ENCODE data around the gene IL17C. TPM values are rescaled to one million over a fixed set of nuclear protein-coding genes. Genes with fewer than 3 reads are reported as not detected.

The IL17C gene
- total RNA-seq, 1 donor from 2014 or later = not detected

- intact Hi-C loops (cut with micrococcal nuclease) = no loop called here
Measured at GRCh38 chr16:88643644-88643932, 5.2 kb downstream of the IL17C start.

- intact Hi-C loops (cut with micrococcal nuclease) = no loop called here
Measured at GRCh38 chr16:88645455-88645854, 7.1 kb downstream of the IL17C start.

GRCh38 chr16:88645941-88646340 is 7.6 kb downstream of the IL17C start:
- intact Hi-C loops (cut with micrococcal nuclease) = no loop called here

GRCh38 chr16:88646345-88647034 is 8.1 kb downstream of the IL17C start:
- intact Hi-C loops (cut with micrococcal nuclease) = no loop called here

GRCh38 chr16:88647178-88648070 is 9.1 kb downstream of the IL17C start:
- intact Hi-C loops (cut with micrococcal nuclease) = no loop called here

- intact Hi-C loops (cut with micrococcal nuclease) = no loop called here
Measured at GRCh38 chr16:88649195-88649923, 11.0 kb downstream of the IL17C start.

- intact Hi-C loops (cut with micrococcal nuclease) = loop anchor here (2.0 kb wide), 1 partner anchor 53 kb away; no protein-coding TSS in a partner anchor
Measured at GRCh38 chr16:88649924-88650748, 11.8 kb downstream of the IL17C start.

GRCh38 chr16:88650749-88651275 is 12.4 kb downstream of the IL17C start, which contains the start of gene CYBA:
TSS of gene CYBA (minus strand) at chr16:88651053. CDS start at chr16:88651013, 40 bp downstream.
- intact Hi-C loops (cut with micrococcal nuclease) = loop anchor here (1.0 to 2.0 kb wide), 8 partner anchors 12 to 198 kb away; partner anchors contain the start of genes CTU2, MVD, RNF166 and SNAI3

- intact Hi-C loops (cut with micrococcal nuclease) = loop anchor here (1.0 to 2.0 kb wide), 8 partner anchors 12 to 198 kb away; partner anchors contain the start of genes CTU2, MVD, RNF166 and SNAI3
Measured at GRCh38 chr16:88651276-88651988, 13.1 kb downstream of the IL17C start.

GRCh38 chr16:88651989-88652761 is 13.8 kb downstream of the IL17C start:
- intact Hi-C loops (cut with micrococcal nuclease) = loop anchor here (1.0 to 2.0 kb wide), 8 partner anchors 11 to 199 kb away; partner anchors contain the start of genes CTU2, MVD, RNF166 and SNAI3

GRCh38 chr16:88652762-88653063 is 14.3 kb downstream of the IL17C start:
- intact Hi-C loops (cut with micrococcal nuclease) = no loop called here

- intact Hi-C loops (cut with micrococcal nuclease) = no loop called here
Measured at GRCh38 chr16:88653101-88653500, 14.7 kb downstream of the IL17C start.

- intact Hi-C loops (cut with micrococcal nuclease) = no loop called here
Measured at GRCh38 chr16:88653596-88654362, 15.4 kb downstream of the IL17C start.

GRCh38 chr16:88654363-88655052 is 16.1 kb downstream of the IL17C start:
- intact Hi-C loops (cut with micrococcal nuclease) = no loop called here

GRCh38 chr16:88655053-88655732 is 16.8 kb downstream of the IL17C start:
- intact Hi-C loops (cut with micrococcal nuclease) = no loop called here

GRCh38 chr16:88655733-88656281 is 17.4 kb downstream of the IL17C start:
- intact Hi-C loops (cut with micrococcal nuclease) = no loop called here

Measured in T-helper 1 cell treated with Interleukin-12 subunit alpha and Interleukin-12 subunit beta and Interleukin-4 antibody, amounts not matched to agents 30 ng/mL and 1 ng/mL, for 36 hours (primary cell).